Mesenchymal stem cell (in vitro differentiated cells and primary cell): Measurements from ENCODE around the gene KLHL29.

ENCODE experiments used
- DNase-seq: peaks from one replicate; pipeline ENCODE4 v3.0.0-alpha.2; 2013
- H2AFZ ChIP-seq: one replicate; pipeline ENCODE4 v1.6.1; 2013; ENCODE audit warnings: low read depth, mild to moderate bottlenecking, control low read depth, inconsistent platforms, low read length, moderate library complexity
- H2AK5ac ChIP-seq: 2 replicates; pipeline ENCODE4 v1.6.1; 2013; ENCODE audit warnings: low read length, moderate library complexity, mild to moderate bottlenecking, inconsistent platforms; ENCODE audit not compliant: severe bottlenecking
- H2BK120ac ChIP-seq: one replicate; pipeline ENCODE4 v1.6.1; 2013; ENCODE audit warnings: low read depth, mild to moderate bottlenecking, inconsistent platforms, low read length, moderate library complexity
- H2BK12ac ChIP-seq, 2 experiments: one replicate each; pipeline ENCODE4 v1.6.1; 2013; ENCODE audit warnings: inconsistent platforms in 2 of 2, low read length in 2 of 2, mild to moderate bottlenecking in 2 of 2, moderate library complexity in 2 of 2, control low read depth in 1 of 2
- H2BK15ac ChIP-seq: one replicate; pipeline ENCODE4 v1.6.1; 2013; ENCODE audit warnings: mild to moderate bottlenecking, low read depth, inconsistent platforms; ENCODE audit not compliant: poor library complexity, severe bottlenecking
- H2BK5ac ChIP-seq: 2 replicates; pipeline ENCODE4 v1.6.1; 2013; ENCODE audit warnings: low read depth, mild to moderate bottlenecking, low read length, control low read depth, inconsistent platforms; ENCODE audit not compliant: poor library complexity, severe bottlenecking
- H3K14ac ChIP-seq, 2 experiments: one replicate each; pipeline ENCODE4 v1.6.1; 2013; ENCODE audit warnings: inconsistent platforms in 2 of 2, low read length in 2 of 2, control low read depth in 1 of 2, mild to moderate bottlenecking in 1 of 2, moderate library complexity in 1 of 2
- H3K18ac ChIP-seq, 2 experiments: one replicate each; pipeline ENCODE4 v1.6.1; 2013; ENCODE audit warnings: inconsistent platforms in 2 of 2, low read length in 2 of 2, control low read depth in 1 of 2, low read depth in 1 of 2, mild to moderate bottlenecking in 1 of 2
- H3K23ac ChIP-seq, 2 experiments: one replicate each; pipeline ENCODE4 v1.6.1; 2013; ENCODE audit warnings: inconsistent platforms in 2 of 2, low read length in 2 of 2, mild to moderate bottlenecking in 2 of 2, moderate library complexity in 2 of 2, control low read depth in 1 of 2
- H3K27ac ChIP-seq: 2 replicates; pipeline ENCODE4 v1.5.1; 2013; ENCODE audit warnings: mild to moderate bottlenecking, moderate library complexity, low read length, control low read depth, inconsistent platforms; ENCODE audit not compliant: poor library complexity, severe bottlenecking
- H3K27me3 ChIP-seq, 2 experiments: 2 replicates each; pipeline versions ENCODE4 v1.6.1 to v1.7.0; 2013; ENCODE audit warnings: low read length in 2 of 2, mild to moderate bottlenecking in 2 of 2, moderate library complexity in 2 of 2, control low read depth in 1 of 2, inconsistent platforms in 1 of 2; ENCODE audit not compliant: control insufficient read depth in 1 of 2, insufficient read depth in 1 of 2
- H3K36me3 ChIP-seq, 2 experiments: 2 replicates each; pipeline versions ENCODE4 v1.6.1 to v1.7.0; 2013; ENCODE audit warnings: low read length in 2 of 2, control low read depth in 1 of 2, inconsistent platforms in 1 of 2, low read depth in 1 of 2, mild to moderate bottlenecking in 1 of 2; ENCODE audit not compliant: insufficient read depth in 2 of 2, control insufficient read depth in 1 of 2
- H3K4ac ChIP-seq, 2 experiments: one replicate each; pipeline ENCODE4 v1.6.1; 2013; ENCODE audit warnings: inconsistent platforms in 2 of 2, low read length in 2 of 2, mild to moderate bottlenecking in 2 of 2, moderate library complexity in 2 of 2, control low read depth in 1 of 2, low read depth in 1 of 2
- H3K4me1 ChIP-seq: 2 replicates; pipeline ENCODE4 v1.6.1; 2013; ENCODE audit warnings: low read depth, low read length, control low read depth; ENCODE audit not compliant: control insufficient read depth, insufficient read depth
- H3K4me2 ChIP-seq: 2 replicates; pipeline ENCODE4 v1.6.1; 2013; ENCODE audit warnings: low read length, mild to moderate bottlenecking, inconsistent platforms; ENCODE audit not compliant: poor library complexity, severe bottlenecking
- H3K4me3 ChIP-seq, 2 experiments: 2 replicates each; pipeline versions ENCODE4 v1.5.1 to v1.7.0; 2013; ENCODE audit warnings: low read length in 2 of 2, mild to moderate bottlenecking in 2 of 2, control low read depth in 1 of 2, low read depth in 1 of 2; ENCODE audit not compliant: insufficient read depth in 1 of 2
- H3K79me1 ChIP-seq: replicated peaks from 2 replicates; pipeline ENCODE4 v1.6.1; 2013; ENCODE audit warnings: mild to moderate bottlenecking, control low read depth, low read length, inconsistent platforms; ENCODE audit not compliant: poor library complexity, severe bottlenecking
- H3K9ac ChIP-seq: 2 replicates; pipeline ENCODE4 v1.7.0; 2013; ENCODE audit warnings: mild to moderate bottlenecking, low read length, moderate library complexity
- H3K9me3 ChIP-seq: 2 replicates; pipeline ENCODE4 v1.7.0; 2013; ENCODE audit warnings: mild to moderate bottlenecking, low read length; ENCODE audit not compliant: control insufficient read depth
- H4K8ac ChIP-seq: one replicate; pipeline ENCODE4 v1.6.1; 2013; ENCODE audit warnings: inconsistent platforms, mild to moderate bottlenecking, low read length, moderate library complexity
- H4K91ac ChIP-seq: one replicate; pipeline ENCODE4 v1.6.1; 2013; ENCODE audit warnings: mild to moderate bottlenecking, low read length, inconsistent platforms
- WGBS: methylation state at CpG from one replicate; pipeline ENCODE4 v1.1.7; 2013; ENCODE audit warnings: mixed read lengths; 5-methylcytosine and 5-hydroxymethylcytosine counted together

The KLHL29 gene

GRCh38 chr2:23709311-23709710 lies 324.3 kb downstream of the KLHL29 start:
- no peak overlapping the region for H3K4ac ChIP-seq
- no peak overlapping the region for H2AFZ ChIP-seq
- no peak overlapping the region for H2BK12ac ChIP-seq
- no peak overlapping the region for H3K18ac ChIP-seq
- no peaks in the 10 kb centered on the region for H3K9me3 ChIP-seq
- H3K79me1 ChIP-seq = peaks cover 3% of the 10 kb centered on the region
- H3K14ac ChIP-seq = no peak overlapping the region
- H3K9ac ChIP-seq = no peak overlapping the region
- no peak overlapping the region for H2BK15ac ChIP-seq
- H2BK5ac ChIP-seq = no peak overlapping the region
- H4K8ac ChIP-seq = no peak overlapping the region
- H3K4me3 ChIP-seq = no peak overlapping the region
- no peak overlapping the region for H2AK5ac ChIP-seq
- WGBS = 99% methylated on average over 8 of the region's 8 CpGs
- no peak overlapping the region for H4K91ac ChIP-seq
- peaks cover 25 to 52% of the 10 kb centered on the region in 2 experiments for H3K36me3 ChIP-seq
- H2BK120ac ChIP-seq = no peak overlapping the region
- H3K4me2 ChIP-seq = no peak overlapping the region
- DNase-seq = no peak
- peaks cover 10% of the 10 kb centered on the region for H3K4me1 ChIP-seq
- H3K27ac ChIP-seq = no peak overlapping the region
- no peak overlapping the region for H3K23ac ChIP-seq
- H3K27me3 ChIP-seq = no peaks in the 10 kb centered on the region

DNA sequence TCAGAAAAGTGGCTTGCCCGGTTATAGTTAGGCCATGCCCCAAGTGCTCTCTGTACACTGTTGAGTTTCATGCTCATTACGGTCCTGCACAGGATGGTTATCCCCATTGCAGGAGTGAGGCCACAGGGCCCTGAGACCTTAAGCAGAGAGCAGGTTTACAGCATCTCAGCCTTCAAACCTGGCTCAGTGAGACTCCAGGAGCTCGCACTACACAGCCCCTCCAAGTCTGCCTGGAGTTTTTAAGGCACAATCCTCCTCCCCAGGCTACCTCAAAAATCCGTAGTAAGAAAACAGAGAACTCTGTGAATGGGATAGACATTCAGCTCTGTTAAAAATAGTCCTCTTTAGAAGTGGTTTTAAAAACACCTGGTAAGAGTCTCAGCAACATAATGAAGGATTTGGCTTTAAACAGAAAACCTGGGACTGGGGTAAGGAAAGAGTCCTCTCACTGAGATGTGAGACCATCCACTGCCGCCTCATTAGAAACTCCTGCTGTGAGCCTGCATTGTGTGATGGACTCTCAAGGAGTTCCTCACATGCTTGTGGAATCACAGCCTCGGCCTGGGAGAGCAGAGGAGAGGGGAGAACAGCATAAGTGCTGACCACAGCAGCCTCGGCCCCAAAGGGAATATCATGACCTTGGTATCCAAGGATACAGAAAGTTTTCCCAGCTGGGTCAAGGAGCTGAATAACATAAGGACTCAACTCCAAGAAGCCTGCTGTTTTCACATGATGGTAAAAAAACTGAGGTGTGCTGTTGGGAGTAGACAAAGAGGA lies 327.2 kb downstream of the KLHL29 start:
- H2BK5ac ChIP-seq = no peak overlapping the region
- peak overlapping the region; percentile 31 for H2AK5ac ChIP-seq
- peaks cover 3% of the 10 kb centered on the region for H3K79me1 ChIP-seq
- peak; percentile 82 for DNase-seq
- H3K27ac ChIP-seq = peak overlapping the region; percentile 28
- no peak overlapping the region for H2BK15ac ChIP-seq
- no peaks in the 10 kb centered on the region for H3K9me3 ChIP-seq
- H3K4ac ChIP-seq = no peak overlapping the region
- H2BK120ac ChIP-seq = no peak overlapping the region
- no peak overlapping the region for H4K91ac ChIP-seq
- H3K23ac ChIP-seq = peak overlapping the region in 1 of 2 experiments; percentile 23
- H3K4me3 ChIP-seq = no peak overlapping the region
- no peaks in the 10 kb centered on the region for H3K27me3 ChIP-seq
- no peak overlapping the region for H4K8ac ChIP-seq
- no peak overlapping the region for H3K4me2 ChIP-seq
- no peak overlapping the region for H3K18ac ChIP-seq
- no peak overlapping the region for H3K9ac ChIP-seq
- peak overlapping the region in 1 of 2 experiments; percentile 15 for H2BK12ac ChIP-seq
- WGBS = 58% methylated on average over 7 of the region's 7 CpGs
- H3K4me1 ChIP-seq = peaks cover 10% of the 10 kb centered on the region
- no peak overlapping the region for H2AFZ ChIP-seq
- H3K36me3 ChIP-seq = peaks cover 7 to 27% of the 10 kb centered on the region in 2 experiments
- no peak overlapping the region for H3K14ac ChIP-seq

DNA sequence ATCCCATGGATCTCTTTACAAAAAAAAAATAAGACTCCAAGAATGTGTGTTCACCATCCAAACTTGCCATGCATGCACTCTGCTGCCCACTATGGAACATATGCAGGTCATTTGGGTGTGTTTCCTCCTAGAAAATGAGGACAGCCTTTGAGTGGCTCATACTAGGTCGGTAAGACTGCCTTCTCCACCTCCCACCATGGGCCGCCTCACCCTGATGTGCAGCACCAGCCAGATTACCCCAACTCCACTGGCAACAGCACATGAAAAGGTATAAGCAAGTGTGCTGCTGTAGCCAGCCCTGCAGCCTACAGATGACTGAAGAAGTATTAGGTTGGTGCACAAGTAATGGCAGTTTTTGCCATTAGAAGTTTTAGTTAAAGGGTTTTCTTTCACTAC lies 327.8 kb downstream of the KLHL29 start:
- no peak for DNase-seq
- Histone ChIP-seq H3K27me3 (no peaks in the 10 kb centered on the region), H2BK5ac (no peak overlapping the region), H2AFZ (no peak overlapping the region), H2BK15ac (no peak overlapping the region), H3K14ac (no peak overlapping the region), H4K91ac (no peak overlapping the region), H3K27ac (no peak overlapping the region), H3K4ac (no peak overlapping the region), H2BK120ac (no peak overlapping the region), H3K79me1 (peaks cover 3% of the 10 kb centered on the region), H2BK12ac (no peak overlapping the region), H4K8ac (no peak overlapping the region), H3K9ac (no peak overlapping the region), H3K9me3 (no peaks in the 10 kb centered on the region), H2AK5ac (no peak overlapping the region), H3K36me3 (peaks cover 5 to 21% of the 10 kb centered on the region in 2 experiments), H3K4me2 (no peak overlapping the region), H3K4me1 (peaks cover 10% of the 10 kb centered on the region), H3K4me3 (no peak overlapping the region), H3K18ac (no peak overlapping the region), H3K23ac (no peak overlapping the region)
- 78% methylated on average over 2 of the region's 2 CpGs for WGBS

GRCh38 chr2:23713351-23713750 lies 328.4 kb downstream of the KLHL29 start:
- Histone ChIP-seq H3K4me3 (no peak overlapping the region), H4K91ac (no peak overlapping the region), H3K9me3 (no peaks in the 10 kb centered on the region), H2AK5ac (no peak overlapping the region), H3K4me1 (peaks cover 10% of the 10 kb centered on the region), H3K4ac (no peak overlapping the region), H3K79me1 (peaks cover 3% of the 10 kb centered on the region), H2BK15ac (no peak overlapping the region), H4K8ac (no peak overlapping the region), H3K4me2 (no peak overlapping the region), H2AFZ (no peak overlapping the region), H3K14ac (no peak overlapping the region), H2BK120ac (no peak overlapping the region), H2BK12ac (no peak overlapping the region), H3K27ac (no peak overlapping the region), H3K23ac (no peak overlapping the region), H2BK5ac (no peak overlapping the region), H3K36me3 (peaks cover 4 to 15% of the 10 kb centered on the region in 2 experiments), H3K27me3 (no peaks in the 10 kb centered on the region), H3K9ac (no peak overlapping the region), H3K18ac (no peak overlapping the region)
- peak; percentile 7 for DNase-seq
- 95% methylated on average over 5 of the region's 5 CpGs for WGBS
